Mesodermal cell (in vitro differentiated cells): ENCODE data around the gene AK9.
"Not testable (repeated sequence)": the region's sequence is repeated elsewhere in the genome, so short reads cannot be mapped to it uniquely, and the experiment has no call there.

Source experiments
- H3K27ac ChIP-seq: 2 replicates; pipeline ENCODE4 v1.7.0; 2013; ENCODE audit warnings: mild to moderate bottlenecking, low read depth, low read length, moderate library complexity; ENCODE audit not compliant: severe bottlenecking
- H3K36me3 ChIP-seq: 2 replicates; pipeline ENCODE4 v1.7.1; 2013; ENCODE audit warnings: mild to moderate bottlenecking, low read length, moderate library complexity; ENCODE audit not compliant: control insufficient read depth, insufficient read depth
- H3K4me1 ChIP-seq: one replicate; pipeline ENCODE4 v1.7.1; 2013; ENCODE audit warnings: mild to moderate bottlenecking, low read length; ENCODE audit not compliant: insufficient read depth, control insufficient read depth, poor library complexity, severe bottlenecking
- H3K4me3 ChIP-seq: 2 replicates; pipeline ENCODE4 v1.7.0; 2013; ENCODE audit warnings: low read length, control low read depth, mild to moderate bottlenecking; ENCODE audit not compliant: insufficient read depth, poor library complexity, severe bottlenecking; ENCODE audit errors: extremely low read depth
- H3K9me3 ChIP-seq: 2 replicates; pipeline ENCODE4 v1.7.1; 2013; ENCODE audit warnings: mild to moderate bottlenecking, low read length, moderate library complexity; ENCODE audit not compliant: control insufficient read depth
- WGBS, 2 experiments: methylation state at CpG; one replicate each; pipeline ENCODE4 v1.1.5; 2013; ENCODE audit warnings: missing lambda C conversion rate in 2 of 2; ENCODE audit not compliant: insufficient coverage in 2 of 2; 5-methylcytosine and 5-hydroxymethylcytosine counted together

Gene AK9

DNA sequence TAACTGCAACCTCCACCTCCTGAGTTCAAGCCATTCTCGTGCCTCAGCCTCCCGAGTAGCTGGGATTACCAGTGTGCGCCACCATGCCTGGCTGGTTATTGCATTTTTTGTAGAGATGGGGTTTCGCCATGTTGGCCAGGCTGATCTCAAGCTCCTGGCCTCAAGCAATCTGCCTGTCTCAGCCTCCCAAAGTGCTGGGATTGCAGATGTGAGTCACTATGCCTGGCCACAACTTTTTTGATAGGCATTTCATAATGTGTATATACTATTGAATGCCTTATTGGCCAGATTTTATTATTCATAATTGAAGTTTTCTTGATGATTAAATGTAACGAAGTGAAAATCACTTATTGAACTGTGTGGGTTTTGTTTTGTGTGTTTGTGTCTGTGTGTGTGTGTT lies 28.0 kb upstream of the AK9 start:
- Histone ChIP-seq H3K4me1 (no peaks in the 10 kb centered on the region), H3K27ac (no peak overlapping the region), H3K36me3 (no peaks in the 10 kb centered on the region), H3K9me3 (no peaks in the 10 kb centered on the region), H3K4me3 (no peak overlapping the region)
- WGBS, 2 experiments, result 85 to 87% methylated on average over 3 to 4 of the region's 5 CpGs

DNA sequence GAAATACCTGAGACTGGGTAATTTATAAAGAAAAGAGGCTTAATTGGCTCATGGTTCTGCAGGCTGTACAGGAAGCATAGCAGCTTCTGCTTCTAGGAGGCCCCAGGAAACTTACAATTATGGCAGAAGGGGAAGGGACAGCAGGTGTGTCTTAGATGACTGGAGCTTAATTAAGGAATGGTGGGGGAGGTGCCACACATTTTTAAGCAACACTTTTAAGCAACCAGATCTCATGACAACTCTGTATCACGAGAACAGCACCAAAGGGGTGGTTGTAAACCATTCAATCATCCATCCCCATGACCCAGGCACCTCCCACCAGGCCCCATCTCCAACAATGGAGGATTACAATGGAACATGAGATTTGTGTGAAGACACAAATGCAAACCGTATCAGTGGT lies 27.0 kb upstream of the AK9 start:
- H3K36me3 ChIP-seq, result no peaks in the 10 kb centered on the region
- no peak overlapping the region for H3K4me3 ChIP-seq
- no peak overlapping the region for H3K27ac ChIP-seq
- WGBS, 2 experiments, result no CpG with 5 or more reads among the region's 2 CpGs
- no peaks in the 10 kb centered on the region for H3K4me1 ChIP-seq
- no peaks in the 10 kb centered on the region for H3K9me3 ChIP-seq

DNA sequence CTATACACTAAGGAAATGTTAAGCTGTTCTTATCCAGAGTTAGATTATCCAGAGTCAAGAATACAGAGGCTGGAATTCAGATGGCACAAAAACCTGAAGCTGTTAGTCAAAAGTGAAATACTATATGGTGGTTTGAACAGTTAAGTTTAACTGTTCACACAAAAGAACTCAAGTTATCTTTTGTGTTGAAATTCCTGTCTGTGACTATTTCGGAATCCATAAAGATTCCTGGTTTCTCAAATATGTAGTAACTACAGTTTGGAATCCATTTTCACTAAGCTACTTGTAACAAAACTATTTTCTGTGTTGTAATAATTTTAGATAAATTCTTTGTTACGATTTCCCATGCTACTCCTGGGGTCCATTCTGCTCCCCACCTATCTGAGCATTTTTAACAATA lies 24.6 kb upstream of the AK9 start:
- no peaks in the 10 kb centered on the region for H3K9me3 ChIP-seq
- no peak overlapping the region for H3K4me3 ChIP-seq
- no peaks in the 10 kb centered on the region for H3K4me1 ChIP-seq
- no peaks in the 10 kb centered on the region for H3K36me3 ChIP-seq
- WGBS, 2 experiments, result no CpG with 5 or more reads among the region's 2 CpGs
- no peak overlapping the region for H3K27ac ChIP-seq

DNA sequence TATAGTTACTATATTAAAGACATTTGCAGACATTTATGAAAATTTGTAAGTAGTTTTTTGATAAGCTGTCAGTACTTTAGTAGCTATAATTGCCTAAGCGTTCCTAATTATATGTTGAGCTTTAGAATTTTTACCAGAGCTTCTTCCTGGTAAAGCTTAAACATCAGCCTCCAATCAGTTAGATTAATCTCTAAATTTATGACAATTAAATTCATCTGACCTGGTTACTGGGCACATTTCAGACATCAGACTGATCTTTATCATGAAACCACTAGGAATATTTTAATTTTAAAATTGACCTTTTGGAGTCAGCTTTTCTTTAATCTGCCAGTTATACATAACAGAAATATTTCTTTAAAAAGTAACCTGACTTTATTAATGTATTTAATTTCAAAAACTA lies 23.6 kb upstream of the AK9 start:
- no peaks in the 10 kb centered on the region for H3K4me1 ChIP-seq
- H3K27ac ChIP-seq, result no peak overlapping the region
- H3K4me3 ChIP-seq, result no peak overlapping the region
- no peaks in the 10 kb centered on the region for H3K36me3 ChIP-seq
- no peaks in the 10 kb centered on the region for H3K9me3 ChIP-seq
- WGBS, 2 experiments, result no CpG with 5 or more reads among the region's 1 CpG

DNA sequence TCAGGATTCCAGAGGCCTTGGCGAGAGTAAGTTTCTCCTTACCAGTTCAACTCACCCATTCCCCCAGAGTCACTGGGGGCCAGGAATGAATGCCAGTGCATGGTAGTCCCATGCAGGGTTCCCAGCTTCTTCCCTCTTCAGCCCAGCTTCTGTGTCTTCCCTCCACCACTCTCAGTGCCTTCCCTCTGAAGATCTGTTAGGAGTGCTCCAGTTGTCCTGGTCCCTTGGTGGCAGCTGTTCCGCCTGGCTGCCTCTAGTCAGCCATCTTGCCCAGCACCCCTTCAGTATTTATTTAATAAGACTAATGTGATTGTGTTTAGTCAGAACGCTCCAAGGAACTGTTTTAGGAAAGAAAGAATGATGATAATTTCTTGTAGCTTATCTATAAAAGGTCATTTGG lies 23.2 kb upstream of the AK9 start:
- H3K27ac ChIP-seq, result no peak overlapping the region
- WGBS, 2 experiments, result 92 to 100% methylated on average over 1 to 2 of the region's 3 CpGs
- no peaks in the 10 kb centered on the region for H3K4me1 ChIP-seq
- no peak overlapping the region for H3K4me3 ChIP-seq
- no peaks in the 10 kb centered on the region for H3K36me3 ChIP-seq
- H3K9me3 ChIP-seq, result no peaks in the 10 kb centered on the region

DNA sequence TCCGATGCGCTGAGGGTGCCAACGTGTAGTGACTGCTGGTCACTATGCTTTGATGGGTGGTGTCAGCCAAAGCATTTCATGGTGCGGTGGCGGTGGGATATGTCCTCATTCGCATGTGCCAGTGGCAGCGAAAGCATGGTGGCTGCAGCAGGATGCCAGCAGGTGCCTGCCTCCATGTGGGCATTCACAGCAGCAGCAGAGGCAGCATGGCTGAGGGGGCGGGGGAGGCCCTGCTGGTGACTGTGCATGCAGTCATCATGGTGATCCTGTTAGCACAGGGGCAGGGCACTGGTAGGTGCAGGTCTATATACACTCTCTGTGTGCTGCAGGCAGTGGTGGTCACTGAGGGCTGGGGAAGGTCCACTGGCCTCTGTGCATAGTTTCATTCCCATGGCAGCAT lies 22.1 kb upstream of the AK9 start:
- no peaks in the 10 kb centered on the region for H3K9me3 ChIP-seq
- WGBS, 2 experiments, result 89 to 98% methylated on average over 7 to 8 of the region's 8 CpGs
- no peaks in the 10 kb centered on the region for H3K4me1 ChIP-seq
- H3K27ac ChIP-seq, result no peak overlapping the region
- H3K36me3 ChIP-seq, result no peaks in the 10 kb centered on the region
- H3K4me3 ChIP-seq, result no peak overlapping the region

DNA sequence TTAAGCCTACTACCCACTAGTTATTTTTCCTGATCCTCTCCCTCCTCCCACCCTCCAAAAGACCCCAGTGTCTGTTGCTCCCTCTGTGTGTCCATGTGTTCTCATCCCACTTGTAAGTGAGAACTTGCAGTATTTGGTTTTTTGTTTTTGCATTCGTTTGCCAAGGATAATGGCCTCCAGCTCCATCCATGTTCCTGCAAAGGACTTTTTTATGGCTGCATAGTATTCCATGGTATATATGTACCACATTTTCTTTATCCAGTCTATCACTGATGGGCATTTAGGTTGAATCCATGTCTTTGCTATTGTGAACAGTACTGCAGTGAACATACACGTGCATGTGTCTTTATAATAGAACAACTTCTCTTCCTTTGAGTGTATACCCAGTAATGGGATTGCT lies 17.1 kb upstream of the AK9 start:
- not testable (repeated sequence) for H3K27ac ChIP-seq, H3K4me3 ChIP-seq, H3K36me3 ChIP-seq, H3K9me3 ChIP-seq, H3K4me1 ChIP-seq
- 80% methylated on average over 1 of the region's 2 CpGs; no CpG with 5 or more reads in 1 of the 2 experiments for WGBS, 2 experiments

DNA sequence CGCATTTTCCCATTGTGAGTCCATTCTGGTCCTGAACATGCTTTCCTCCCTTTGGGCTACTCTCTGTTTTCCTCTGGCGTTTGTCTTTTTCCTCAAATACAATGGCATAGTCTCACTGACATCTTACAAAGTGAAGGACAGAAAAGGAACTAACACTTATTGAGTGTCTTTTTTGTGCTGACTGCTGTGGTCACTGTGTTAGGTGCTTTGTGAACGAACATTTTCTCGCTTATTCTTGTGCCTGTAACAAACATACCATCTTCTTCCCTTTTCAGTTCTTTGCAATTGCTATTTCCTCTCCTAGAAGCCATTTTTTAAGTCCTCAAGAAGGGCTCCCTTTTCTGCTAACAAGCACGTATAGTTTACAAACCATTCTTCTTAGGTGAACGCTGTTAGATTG lies 15.5 kb upstream of the AK9 start:
- 95 to 100% methylated on average over 4 of the region's 6 CpGs for WGBS, 2 experiments
- H3K36me3 ChIP-seq, result no peaks in the 10 kb centered on the region
- no peak overlapping the region for H3K4me3 ChIP-seq
- H3K27ac ChIP-seq, result no peak overlapping the region
- H3K4me1 ChIP-seq, result no peaks in the 10 kb centered on the region
- H3K9me3 ChIP-seq, result no peaks in the 10 kb centered on the region

DNA sequence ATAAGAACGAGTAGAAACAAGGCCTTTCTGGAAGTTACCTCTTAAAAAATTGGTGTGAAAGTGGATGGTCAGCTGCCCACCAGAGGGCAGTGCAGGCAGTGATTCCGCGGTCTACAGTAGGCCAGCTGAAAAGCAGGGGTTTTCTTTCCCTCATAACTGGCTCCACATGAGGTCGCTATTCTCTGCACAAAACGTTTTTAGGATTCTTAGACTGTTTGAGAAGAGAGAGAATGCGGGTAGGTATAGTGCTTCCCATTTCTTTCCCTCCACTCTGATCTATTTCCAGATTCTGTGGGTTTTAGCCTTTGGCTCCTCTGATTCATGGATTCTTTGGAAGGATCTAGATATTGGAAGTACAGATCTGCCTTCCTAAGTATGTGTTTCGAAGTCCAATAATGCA lies 14.3 kb upstream of the AK9 start:
- Histone ChIP-seq H3K9me3 (no peaks in the 10 kb centered on the region), H3K36me3 (no peaks in the 10 kb centered on the region), H3K27ac (no peak overlapping the region), H3K4me3 (no peak overlapping the region), H3K4me1 (no peaks in the 10 kb centered on the region)
- WGBS, 2 experiments, result 0% methylated on average over 1 of the region's 7 CpGs

DNA sequence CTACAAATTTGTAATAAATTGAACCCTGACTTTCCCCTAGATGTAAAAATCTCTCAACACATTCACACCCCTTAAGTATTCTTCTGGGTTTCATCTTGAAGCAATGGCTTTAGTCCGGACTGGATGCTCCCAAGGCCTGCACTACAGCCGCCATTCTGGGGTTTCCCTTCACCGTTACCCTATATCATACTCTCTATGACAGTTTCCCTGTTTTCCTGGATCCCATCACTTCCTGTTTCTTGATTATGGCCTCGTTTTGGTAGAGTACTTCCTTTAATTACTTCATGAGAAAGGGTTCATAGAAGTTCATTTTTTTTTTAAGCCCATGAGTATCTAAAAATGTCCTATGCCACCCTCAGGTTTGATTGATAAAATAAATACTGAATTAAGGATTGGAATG lies 11.8 kb upstream of the AK9 start:
- Histone ChIP-seq H3K27ac (no peak overlapping the region), H3K9me3 (no peaks in the 10 kb centered on the region), H3K36me3 (no peaks in the 10 kb centered on the region), H3K4me3 (no peak overlapping the region), H3K4me1 (no peaks in the 10 kb centered on the region)
- 77 to 100% methylated on average over 2 of the region's 4 CpGs for WGBS, 2 experiments

DNA sequence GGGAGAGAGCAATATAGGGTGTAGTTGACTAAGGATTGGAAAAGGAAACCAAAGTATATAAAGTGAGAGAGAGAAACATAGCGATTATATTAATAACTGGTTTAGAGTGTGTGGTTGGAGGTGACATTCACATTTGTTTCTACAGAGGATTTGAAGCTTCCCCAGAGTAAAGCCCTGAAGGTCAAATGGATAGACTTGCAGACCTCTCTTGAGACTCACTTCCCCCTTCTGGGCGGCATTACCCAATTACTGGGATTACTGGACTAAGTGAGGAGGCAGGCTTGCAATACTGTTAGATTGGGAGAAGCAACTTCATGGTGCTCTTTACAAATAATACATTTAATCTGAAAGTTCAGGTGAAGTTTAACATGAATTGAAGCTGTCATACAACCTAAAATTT lies 10.8 kb upstream of the AK9 start:
- H3K4me1 ChIP-seq, result no peaks in the 10 kb centered on the region
- H3K4me3 ChIP-seq, result no peak overlapping the region
- no peaks in the 10 kb centered on the region for H3K36me3 ChIP-seq
- 92% methylated on average over 1 of the region's 2 CpGs; no CpG with 5 or more reads in 1 of the 2 experiments for WGBS, 2 experiments
- no peak overlapping the region for H3K27ac ChIP-seq
- no peaks in the 10 kb centered on the region for H3K9me3 ChIP-seq

DNA sequence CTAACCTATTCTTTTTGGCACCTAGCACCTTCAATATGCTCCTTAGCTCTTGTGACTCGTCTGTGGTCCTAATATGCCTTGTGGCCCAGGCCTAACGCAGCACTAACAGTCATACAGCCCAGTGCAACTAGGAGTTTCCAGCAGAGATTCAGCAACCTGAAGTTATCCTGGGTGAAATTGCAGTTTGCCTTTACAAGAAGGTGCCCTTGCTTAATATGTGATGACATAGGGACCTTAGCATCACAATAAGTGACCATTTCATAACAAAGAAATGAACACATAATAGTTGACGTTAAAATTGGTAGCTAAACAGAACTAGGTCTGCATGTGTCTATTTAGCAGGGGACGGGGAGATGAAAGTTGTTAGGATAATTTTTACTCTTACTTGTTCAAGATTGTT lies 10.2 kb upstream of the AK9 start:
- H3K4me3 ChIP-seq, result no peak overlapping the region
- no peaks in the 10 kb centered on the region for H3K36me3 ChIP-seq
- no peak overlapping the region for H3K27ac ChIP-seq
- no peaks in the 10 kb centered on the region for H3K4me1 ChIP-seq
- no peaks in the 10 kb centered on the region for H3K9me3 ChIP-seq
- WGBS, 2 experiments, result 87 to 96% methylated on average over 2 of the region's 4 CpGs
